Astrocyte of the spinal cord (primary cell): Measurements from ENCODE around the gene SH3BGR.

Source experiments
- DNase-seq: peaks from one replicate; pipeline ENCODE4 v3.0.0; 2011; ENCODE audit warnings: low read depth, low spot score
- H3K4me3 ChIP-seq: 2 replicates; pipeline ENCODE4 v1.5.1; 2011; ENCODE audit warnings: low read depth, mild to moderate bottlenecking, low read length, moderate library complexity
- CTCF ChIP-seq: IDR thresholded peaks from 2 replicates; pipeline ENCODE4 v1.5.1; 2012; ENCODE audit warnings: low read depth, mild to moderate bottlenecking, low read length, inconsistent platforms
- in situ Hi-C: cut with HindIII; loops from 2 replicates; pipeline ENCODE4 v1.10.0; 2017; ENCODE audit warnings: low sequenced_read_pairs

SH3BGR gene

GRCh38 chr21:39430954-39431353 is 20.8 kb upstream of the SH3BGR start:
- TF ChIP-seq CTCF: no peak
- in situ Hi-C loops: no loop called here
- DNase-seq: no peak
- no peak overlapping the region for H3K4me3 ChIP-seq

- no peak overlapping the region for H3K4me3 ChIP-seq
- TF ChIP-seq CTCF: no peak
- no peak for DNase-seq
- in situ Hi-C loops: no loop called here
Observed at GRCh38 chr21:39434950-39435349, 16.8 kb upstream of the SH3BGR start.

- DNase-seq: no peak
- H3K4me3 ChIP-seq: no peak overlapping the region
- TF ChIP-seq CTCF: no peak
- in situ Hi-C loops: no loop called here
Observed at GRCh38 chr21:39439232-39439631, 12.5 kb upstream of the SH3BGR start.

- peak; percentile 51 for DNase-seq
- TF ChIP-seq CTCF: peak; percentile 88
- in situ Hi-C loops: no loop called here
- no peak overlapping the region for H3K4me3 ChIP-seq
Observed at GRCh38 chr21:39441502-39442475, 10.0 kb upstream of the SH3BGR start.

GRCh38 chr21:39444421-39445180 is 7.2 kb upstream of the SH3BGR start:
- TF ChIP-seq CTCF: no peak
- in situ Hi-C loops: no loop called here
- DNase-seq: peak; percentile 34
- H3K4me3 ChIP-seq: peak overlapping the region; percentile 85

- H3K4me3 ChIP-seq: peak within 1 kb of the TSS; percentile 85
- peak; percentile 87 for DNase-seq
- no peak for TF ChIP-seq CTCF
- in situ Hi-C loops: no loop called here
Observed at GRCh38 chr21:39445321-39446269, 6.2 kb upstream of the SH3BGR start, which contains the start of gene LCA5L. LCA5L (minus strand) TSS chr21:39445778; CDS start chr21:39428493, 17,285 bp downstream.
